Left renal pelvis (tissue), 4 donors: Measurements from ENCODE around the gene TMEM161A. TPM values are rescaled to one million over a fixed set of nuclear protein-coding genes. Genes with fewer than 3 reads are reported as not detected.
A peak's percentile ranks its signal among the peaks of the same experiment; 100 is the strongest.
"Not testable (repeated sequence)": the region's sequence is repeated elsewhere in the genome, so short reads cannot be mapped to it uniquely, and the experiment has no call there.

Source experiments
- DNase-seq, 4 donors: peaks; one replicate each; pipeline ENCODE4 v3.0.0-alpha.2; 2013; ENCODE audit warnings: low read depth in 4 of 4, low spot score in 3 of 4
- polyA plus RNA-seq, 4 donors: library from polyadenylated mRNA; unstranded; fragments of 120-200 nt; gene quantifications; one replicate each; pipeline ENCODE4 v1.2.1, GENCODE V29; 2013; ENCODE audit not compliant: insufficient read length in 4 of 4

The TMEM161A gene
- polyA plus RNA-seq, 4 donors, result 17.6 to 44.6 (median 27.1) TPM

GRCh38 chr19:19155495-19156219 lies 17.4 kb upstream of the TMEM161A start:
- no peak for DNase-seq

DNA sequence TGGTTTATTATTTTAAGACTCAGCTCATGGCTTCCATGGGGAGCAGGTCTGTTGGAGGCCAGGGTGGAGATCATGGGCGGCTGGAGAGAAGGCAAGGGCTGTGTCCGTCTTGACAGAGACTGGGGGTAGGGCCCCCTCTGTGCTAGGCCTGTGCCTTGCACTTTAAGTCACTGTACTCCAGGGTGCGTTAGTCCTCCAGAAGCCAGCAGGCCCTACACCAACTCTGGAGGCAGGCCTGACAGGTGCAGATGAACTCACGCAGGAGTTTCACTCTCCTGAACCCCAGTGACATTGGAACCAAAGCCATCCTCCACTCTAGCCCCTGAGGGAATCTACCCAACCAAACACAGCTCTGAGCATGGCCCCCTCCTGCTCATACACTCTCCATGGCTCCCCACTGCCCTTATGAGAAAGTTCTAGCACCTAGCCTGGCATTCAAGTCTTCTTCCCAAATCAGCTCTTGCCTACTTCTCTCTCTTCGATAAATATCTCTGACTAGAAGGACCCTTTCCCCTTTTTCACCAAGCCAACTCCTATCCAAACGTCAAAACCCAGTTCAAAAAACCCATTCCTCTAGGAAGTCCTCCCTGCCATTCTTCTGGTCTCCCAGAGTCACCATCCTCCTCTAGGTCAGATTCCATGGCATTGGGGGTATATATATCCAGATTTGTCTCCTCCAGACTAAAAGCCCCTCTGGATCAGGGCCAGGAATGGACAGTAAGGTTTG lies 16.7 kb upstream of the TMEM161A start:
- DNase-seq, result no peak

- no peak for DNase-seq
Observed at GRCh38 chr19:19152668-19153384, 14.5 kb upstream of the TMEM161A start.

DNA sequence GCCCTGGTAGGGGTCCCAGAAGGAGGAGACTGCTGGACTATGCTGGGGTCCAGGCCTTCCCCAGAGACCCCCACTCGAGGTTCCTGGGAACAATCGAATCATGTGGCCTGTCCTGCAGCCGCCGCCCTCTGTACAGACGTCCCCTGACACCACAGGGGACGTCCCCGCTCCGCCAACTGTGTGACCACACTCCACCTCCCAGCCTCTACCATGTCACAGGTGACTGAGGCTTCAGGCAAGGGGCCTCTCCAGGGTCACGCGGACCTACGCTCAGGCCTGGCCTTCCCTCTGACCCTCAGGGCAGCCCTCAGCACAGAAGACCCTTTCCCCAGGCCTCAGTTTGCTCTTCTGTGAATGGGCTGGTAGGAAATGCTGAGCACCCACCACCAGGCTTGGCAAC lies 13.1 kb upstream of the TMEM161A start:
- no peak for DNase-seq

GRCh38 chr19:19149435-19149834 lies 11.2 kb upstream of the TMEM161A start:
- DNase-seq, result no peak

DNA sequence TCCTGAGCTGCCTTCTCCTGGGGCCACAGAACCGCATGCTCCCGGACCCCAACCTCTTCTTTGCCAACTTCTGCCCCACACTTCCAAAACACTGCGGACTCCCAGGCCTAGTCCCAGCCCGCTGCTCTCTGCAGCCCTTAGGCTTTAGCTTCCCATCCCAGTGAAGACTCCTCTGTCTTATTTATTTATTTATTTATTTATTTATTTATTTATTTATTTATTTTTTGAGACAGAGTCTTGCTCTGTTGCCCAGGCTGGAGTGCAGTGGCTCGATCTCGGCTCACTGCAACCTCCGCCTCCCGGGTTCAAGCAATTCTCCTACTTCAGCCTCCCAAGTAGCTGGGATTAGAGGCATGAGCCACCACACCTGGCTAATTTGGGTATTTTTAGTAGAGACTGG lies 10.2 kb upstream of the TMEM161A start:
- DNase-seq, result not testable (repeated sequence)

DNA sequence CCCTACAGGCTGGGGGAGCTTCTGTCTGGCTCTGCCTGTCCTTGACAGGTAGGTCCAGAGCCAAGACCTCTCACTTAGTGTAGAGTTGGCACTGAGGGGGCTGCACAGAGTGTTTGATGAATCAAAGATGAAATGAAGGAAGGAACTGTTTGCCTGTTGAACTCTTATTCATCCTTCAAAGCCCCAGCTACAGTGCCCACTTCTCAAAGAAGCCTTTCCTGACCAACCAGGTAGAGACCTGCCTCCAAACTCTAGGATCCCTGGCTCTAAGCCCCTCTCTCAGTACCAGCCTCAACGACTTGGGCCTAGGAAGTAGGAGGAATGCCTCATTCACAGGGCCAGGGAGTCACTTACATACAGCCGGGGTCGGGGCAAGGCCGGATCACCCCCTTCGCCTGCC lies 9.1 kb upstream of the TMEM161A start:
- no peak for DNase-seq

GRCh38 chr19:19146865-19147264 lies 8.6 kb upstream of the TMEM161A start:
- DNase-seq, result no peak

DNA sequence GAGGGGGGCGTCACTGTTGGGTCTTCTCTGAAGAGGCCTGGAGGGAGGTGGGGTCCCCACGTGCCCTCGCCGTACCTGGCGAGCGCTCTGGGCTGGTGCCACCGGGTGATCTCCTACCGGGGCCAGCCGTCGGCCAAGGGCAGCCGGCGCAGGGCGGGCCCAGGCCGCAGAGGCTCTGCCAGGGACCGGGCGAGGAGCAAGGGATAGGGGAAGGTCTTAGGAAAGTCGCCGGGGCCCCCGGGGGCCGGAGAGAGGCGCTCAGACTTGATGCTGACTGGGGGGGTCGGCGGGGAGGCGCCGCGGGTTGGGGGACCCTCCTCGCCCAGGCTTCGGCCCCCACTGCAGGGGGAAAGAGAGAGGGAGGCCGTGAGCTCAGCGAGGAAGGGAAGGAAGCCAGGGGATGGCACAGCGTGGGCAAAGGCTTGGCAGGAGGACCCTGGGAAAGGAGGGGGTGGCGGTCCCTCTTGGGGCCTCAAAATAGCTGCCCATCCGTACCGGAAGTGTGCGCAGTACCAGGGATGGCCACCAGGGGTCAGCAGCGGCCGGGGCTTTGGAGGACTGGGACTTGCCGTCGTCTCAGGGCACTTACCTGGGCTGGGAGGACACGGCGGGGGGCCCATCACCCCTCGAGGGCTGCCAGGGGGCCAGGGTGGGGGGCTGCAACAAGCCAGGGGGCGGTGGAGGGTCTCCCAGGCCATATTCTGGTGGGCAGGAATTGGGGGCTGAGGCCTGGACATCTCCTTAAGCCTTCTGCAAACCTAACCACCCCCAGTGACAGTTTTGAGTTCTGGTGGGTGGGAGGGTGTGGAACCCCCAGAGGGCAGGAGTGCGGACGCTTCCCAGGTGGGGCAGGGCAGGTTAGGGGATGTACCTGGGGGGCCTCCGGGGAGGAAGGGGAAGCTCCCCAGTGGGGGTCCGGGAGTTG lies 7.7 kb upstream of the TMEM161A start:
- peak in 2 of 4 donors; percentile 30 to 43 for DNase-seq

GRCh38 chr19:19145281-19145680 lies 7.0 kb upstream of the TMEM161A start:
- no peak for DNase-seq

GRCh38 chr19:19142347-19142746 lies 4.1 kb upstream of the TMEM161A start:
- no peak for DNase-seq

DNA sequence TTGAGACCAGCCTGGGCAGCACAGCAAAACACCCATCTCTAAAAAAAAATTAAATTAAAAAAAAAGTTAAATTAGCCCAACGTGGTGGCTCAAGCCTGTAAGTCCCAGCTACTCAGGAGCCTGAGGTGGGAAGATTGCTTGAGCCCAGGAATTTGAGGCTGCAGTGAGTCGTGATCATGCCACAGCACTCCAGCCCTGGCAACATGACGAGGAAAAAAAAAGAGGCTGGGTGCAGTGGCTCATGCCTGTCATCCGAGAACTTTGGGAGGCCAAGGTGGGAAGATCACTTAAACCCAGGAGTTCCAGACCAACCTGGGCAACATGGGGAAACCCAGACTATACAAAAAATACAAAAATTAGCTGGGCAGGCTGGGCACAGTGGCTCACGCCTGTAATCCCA lies 2.2 kb upstream of the TMEM161A start:
- DNase-seq, result no peak

DNA sequence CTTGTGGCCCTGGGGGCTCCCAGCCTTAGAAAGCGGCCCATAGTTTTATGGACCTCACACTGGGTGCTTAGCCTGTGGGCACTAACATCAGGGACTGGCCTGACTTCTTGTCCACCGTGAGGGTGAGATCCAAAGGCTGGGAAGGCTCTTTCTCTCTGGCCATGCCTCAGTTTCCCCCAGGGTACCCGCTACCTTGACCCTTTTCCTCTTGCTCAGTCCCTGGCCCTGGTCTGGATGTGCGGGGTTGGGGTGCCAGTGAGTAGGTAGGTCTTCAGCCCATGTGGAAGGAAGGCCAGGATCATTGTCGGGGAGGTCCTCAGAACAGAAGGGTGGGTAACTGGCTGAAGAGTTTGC lies 1.6 kb upstream of the TMEM161A start:
- no peak for DNase-seq

- no peak for DNase-seq
Observed at GRCh38 chr19:19137556-19138108, 646 bp downstream of the TMEM161A start.

DNA sequence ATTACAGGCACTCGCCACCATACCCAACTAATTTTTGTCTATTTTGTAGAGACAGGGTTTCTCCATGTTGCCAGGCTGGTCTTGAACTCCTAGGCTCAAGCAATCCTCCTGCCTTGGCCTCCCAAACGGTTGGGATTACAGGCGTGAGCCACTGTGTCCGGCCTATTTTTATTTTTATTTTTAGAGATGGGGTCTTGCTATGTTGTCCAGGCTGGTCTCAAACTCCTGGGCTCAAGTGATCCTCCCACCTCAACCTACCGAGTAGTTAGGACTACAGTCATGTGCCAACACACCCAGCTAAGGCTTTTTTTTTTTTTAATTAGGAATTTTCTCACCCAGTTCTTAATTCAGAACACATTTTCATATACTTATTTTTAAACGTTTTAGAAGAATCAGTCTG lies 2.6 kb downstream of the TMEM161A start:
- DNase-seq, result not testable (repeated sequence)

DNA sequence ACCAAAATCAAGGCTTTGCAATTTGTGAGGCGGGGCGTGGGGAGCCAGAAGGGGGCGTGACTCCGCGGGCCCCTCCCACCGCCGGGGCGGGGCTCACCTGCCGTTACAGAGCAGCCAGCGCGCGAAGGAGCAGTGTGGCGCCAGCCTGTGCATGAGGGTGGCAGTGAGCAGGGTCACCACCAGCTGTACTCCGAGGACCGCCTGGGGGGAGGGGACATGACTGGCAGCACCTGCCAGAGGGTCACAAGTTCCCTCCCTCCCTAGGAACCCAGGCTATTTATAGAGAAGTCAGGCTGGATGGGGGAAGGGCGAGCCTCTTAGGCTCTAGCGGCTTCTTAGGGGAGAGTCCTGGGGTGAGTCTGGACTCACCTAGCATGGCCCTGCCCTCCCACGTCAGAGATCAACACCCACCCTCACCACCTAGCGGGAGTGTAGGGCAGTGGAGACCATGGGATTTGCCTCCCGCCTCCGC lies 3.6 kb downstream of the TMEM161A start:
- DNase-seq, result no peak

DNA sequence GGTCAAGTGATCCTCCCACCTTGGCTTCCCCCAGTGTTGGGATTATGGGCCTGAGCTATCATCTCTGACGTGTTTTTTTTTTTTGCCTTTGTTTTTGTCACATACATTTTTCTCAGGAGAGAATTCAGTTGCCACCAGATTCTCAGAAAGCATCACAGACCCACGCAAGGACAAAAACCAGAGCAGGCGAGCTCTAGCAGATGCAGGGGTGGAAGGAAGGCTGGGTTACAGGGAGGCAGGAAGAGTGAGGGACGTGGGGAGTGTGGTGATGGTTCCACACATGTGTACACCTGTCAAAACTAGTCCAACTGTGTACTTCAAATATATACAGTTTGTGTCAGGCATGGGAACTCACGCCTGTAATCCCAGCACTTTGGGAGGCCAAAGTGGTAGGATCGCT lies 4.3 kb downstream of the TMEM161A start:
- DNase-seq, result no peak

GRCh38 chr19:19132912-19133311 lies 5.4 kb downstream of the TMEM161A start:
- no peak for DNase-seq

- DNase-seq, result no peak
Observed at GRCh38 chr19:19131989-19132388, 6.3 kb downstream of the TMEM161A start.

- DNase-seq, result no peak
Observed at GRCh38 chr19:19126102-19126501, 12.2 kb downstream of the TMEM161A start.
